ENCODE measurements around the gene L3MBTL4. TPM values are rescaled to one million over a fixed set of nuclear protein-coding genes. Genes with fewer than 3 reads are reported as not detected.

Gene L3MBTL4
- polyA plus RNA-seq, 1 of the 3 experiments (the other 2 are of a cell fraction), result 0.02 TPM

- CTCF ChIA-PET, result interaction anchor here (0.6 to 1.2 kb wide), 2 partner anchors 11 to 488 kb away, joined by 3 read pairs; no protein-coding TSS in a partner anchor
- Histone ChIP-seq H3K9me3 (no peaks in the 10 kb centered on the region), H2AFZ (ENCODE audit: low read depth) (no peak overlapping the region), H3K9ac (no peak overlapping the region), H3K79me2 (ENCODE audit: insufficient read depth) (no peaks in the 10 kb centered on the region), H3K36me3 (replicated peaks in 1 of 2; ENCODE audit: control insufficient read depth in 1 of 2, insufficient read depth in 2 of 2, low read length in 1 of 2) (no peaks in the 10 kb centered on the region), H3K4me3 (ENCODE audit: low read depth in 2 of 2, low read length in 1 of 2) (no peak overlapping the region), H3K4me1 (ENCODE audit: control insufficient read depth in 1 of 2, insufficient read depth in 2 of 2, low read depth in 1 of 2, low read length in 1 of 2) (peaks cover 0 to 2% of the 10 kb centered on the region in 2 experiments; a peak in 1 of 4 replicates), H3F3A (replicated peaks; ENCODE audit: insufficient read depth) (no peaks in the 10 kb centered on the region), H3K27ac (ENCODE audit: low read depth in 2 of 2, low read length in 1 of 2) (no peak overlapping the region), H3K4me2 (no peak overlapping the region), H3K9me2 (no peaks in the 10 kb centered on the region), H4K20me1 (ENCODE audit: insufficient read depth) (no peaks in the 10 kb centered on the region), H3K27me3 (ENCODE audit: insufficient read depth) (no peaks in the 10 kb centered on the region)
- DNase-seq, result no peak
- WGBS (ENCODE audit: low lambda C conversion rate), result 60% methylated on average over 8 of the region's 8 CpGs
- TF ChIP-seq CHD2 (IDR thresholded peaks at IDR 0.05; ENCODE audit: low read length, partially characterized antibody), result no peak
- TF ChIP-seq ELF1 (IDR thresholded peaks at IDR 0.05), result no peak
- TF ChIP-seq TAF1 (IDR thresholded peaks at IDR 0.05; ENCODE audit: borderline replicate concordance, low read depth, low read length), result no peak
- TF ChIP-seq MAX (IDR thresholded peaks at IDR 0.05; ENCODE audit: low read depth), result no peak
- TF ChIP-seq SMC3 (IDR thresholded peaks at IDR 0.05; ENCODE audit: low read depth, low read length), result no peak
- TF ChIP-seq EZH2phosphoT487 (IDR thresholded peaks at IDR 0.05; ENCODE audit: borderline replicate concordance, low read depth), result no peak
- TF ChIP-seq TCF12 (IDR thresholded peaks at IDR 0.05), result no peak
- POLR2A ChIA-PET, result no interaction called here
These were observed 7.7 kb downstream of the L3MBTL4 start for GRCh38 chr18:6406910-6407470.

GRCh38 chr18:6406075-6406909 lies 8.4 kb downstream of the L3MBTL4 start:
- Histone ChIP-seq H3K27me3 (ENCODE audit: insufficient read depth) (no peaks in the 10 kb centered on the region), H3K4me1 (ENCODE audit: control insufficient read depth in 1 of 2, insufficient read depth in 2 of 2, low read depth in 1 of 2, low read length in 1 of 2) (peaks cover 0 to 2% of the 10 kb centered on the region in 2 experiments; a peak in 1 of 4 replicates), H3K27ac (ENCODE audit: low read depth in 2 of 2, low read length in 1 of 2) (no peak overlapping the region), H2AFZ (ENCODE audit: low read depth) (no peak overlapping the region), H3K9ac (no peak overlapping the region), H3K9me3 (no peaks in the 10 kb centered on the region), H3K36me3 (replicated peaks in 1 of 2; ENCODE audit: control insufficient read depth in 1 of 2, insufficient read depth in 2 of 2, low read length in 1 of 2) (no peaks in the 10 kb centered on the region), H3K79me2 (ENCODE audit: insufficient read depth) (no peaks in the 10 kb centered on the region), H3K4me3 (ENCODE audit: low read depth in 2 of 2, low read length in 1 of 2) (no peak overlapping the region), H4K20me1 (ENCODE audit: insufficient read depth) (no peaks in the 10 kb centered on the region), H3K4me2 (no peak overlapping the region), H3K9me2 (no peaks in the 10 kb centered on the region), H3F3A (replicated peaks; ENCODE audit: insufficient read depth) (no peaks in the 10 kb centered on the region)
- TF ChIP-seq SMC3 (IDR thresholded peaks at IDR 0.05; ENCODE audit: low read depth, low read length) (no peak), REST (IDR thresholded peaks at IDR 0.05; ENCODE audit: low read depth, low read length) (no peak), RAD21 (IDR thresholded peaks at IDR 0.05; ENCODE audit: low read length) (no peak), EZH2phosphoT487 (IDR thresholded peaks at IDR 0.05; ENCODE audit: borderline replicate concordance, low read depth) (no peak), IRF3 (IDR thresholded peaks at IDR 0.05; ENCODE audit: low read depth, low read length) (no peak), GATA2 (CRISPR knock-in tag; IDR thresholded peaks at IDR 0.05) (no peak), RFX5 (IDR thresholded peaks at IDR 0.05; ENCODE audit: low read length) (no peak), YY1 (IDR thresholded peaks at IDR 0.05; ENCODE audit: low read depth) (no peak), JUND (IDR thresholded peaks at IDR 0.05) (no peak), MAX (IDR thresholded peaks at IDR 0.05; ENCODE audit: low read depth) (no peak), FOXJ3 (CRISPR knock-in tag; IDR thresholded peaks at IDR 0.05) (no peak), CTCF (IDR thresholded peaks at IDR 0.05) (no peak)
- DNase-seq, result no peak
- ChIA-PET POLR2A (interaction anchor here (0.6 kb wide), 1 partner anchor 232 kb away, joined by 4 read pairs; no protein-coding TSS in a partner anchor), CTCF (interaction anchor here (0.6 to 1.2 kb wide), 2 partner anchors 11 to 489 kb away, joined by 3 read pairs; no protein-coding TSS in a partner anchor)
- WGBS (ENCODE audit: low lambda C conversion rate), result 35% methylated on average over 10 of the region's 10 CpGs

Data from SK-N-SH (cell line).